ENCODE results near the gene KLHL10.

Gene KLHL10

GRCh38 chr17:41794540-41794975 is 43.1 kb upstream of the KLHL10 start:
- H4K20me1 ChIP-seq (ENCODE audit: insufficient read depth, low read length), result no peaks in the 10 kb centered on the region
- TF ChIP-seq EZH2 (optimal IDR thresholded peaks at IDR 0.05; ENCODE audit: low read depth, low read length) (no peak), EZH2phosphoT487 (IDR thresholded peaks at IDR 0.05; ENCODE audit: low read length) (no peak), CTCF (IDR thresholded peaks at IDR 0.05; ENCODE audit: low read length) (no peak)
- H3K27ac ChIP-seq (ENCODE audit: low read length), result no peak overlapping the region
- no peaks in the 10 kb centered on the region for H3F3A ChIP-seq (ENCODE audit: insufficient read depth, low read length)
- H3K4me3 ChIP-seq (ENCODE audit: low read length), result no peak overlapping the region
- no peaks in the 10 kb centered on the region for H3K27me3 ChIP-seq (replicated peaks; ENCODE audit: insufficient read depth, low read length)
- no peak overlapping the region for H3K9ac ChIP-seq (ENCODE audit: low read length)
- H2AFZ ChIP-seq (ENCODE audit: low read length), result no peak overlapping the region
- H3K4me1 ChIP-seq (ENCODE audit: low read length), result no peaks in the 10 kb centered on the region
- no peaks in the 10 kb centered on the region for H3K9me3 ChIP-seq (replicated peaks; ENCODE audit: insufficient read depth, low read length)
- no peak for DNase-seq
- H3K4me2 ChIP-seq (ENCODE audit: low read depth, low read length), result no peak overlapping the region
- no peaks in the 10 kb centered on the region for H3K36me3 ChIP-seq (replicated peaks; ENCODE audit: insufficient read depth, low read length)
- H3K79me2 ChIP-seq (ENCODE audit: low read length), result no peaks in the 10 kb centered on the region
- no peaks in the 10 kb centered on the region for H3K9me2 ChIP-seq (replicated peaks; ENCODE audit: insufficient read depth, low read length)

- no peaks in the 10 kb centered on the region for H3K9me2 ChIP-seq (replicated peaks; ENCODE audit: insufficient read depth, low read length)
- no peaks in the 10 kb centered on the region for H3K79me2 ChIP-seq (ENCODE audit: low read length)
- peaks cover 7% of the 10 kb centered on the region for H3K4me1 ChIP-seq (ENCODE audit: low read length)
- H3K36me3 ChIP-seq (replicated peaks; ENCODE audit: insufficient read depth, low read length), result no peaks in the 10 kb centered on the region
- no peak for DNase-seq
- no peaks in the 10 kb centered on the region for H3K9me3 ChIP-seq (replicated peaks; ENCODE audit: insufficient read depth, low read length)
- H3K4me2 ChIP-seq (ENCODE audit: low read depth, low read length), result no peak overlapping the region
- H3K9ac ChIP-seq (ENCODE audit: low read length), result no peak overlapping the region
- H3K27ac ChIP-seq (ENCODE audit: low read length), result no peak overlapping the region
- H3F3A ChIP-seq (ENCODE audit: insufficient read depth, low read length), result no peaks in the 10 kb centered on the region
- H3K4me3 ChIP-seq (ENCODE audit: low read length), result no peak overlapping the region
- no peak overlapping the region for H2AFZ ChIP-seq (ENCODE audit: low read length)
- no peaks in the 10 kb centered on the region for H3K27me3 ChIP-seq (replicated peaks; ENCODE audit: insufficient read depth, low read length)
- no peaks in the 10 kb centered on the region for H4K20me1 ChIP-seq (ENCODE audit: insufficient read depth, low read length)
- TF ChIP-seq EZH2 (optimal IDR thresholded peaks at IDR 0.05; ENCODE audit: low read depth, low read length) (no peak), CTCF (IDR thresholded peaks at IDR 0.05; ENCODE audit: low read length) (no peak), EZH2phosphoT487 (IDR thresholded peaks at IDR 0.05; ENCODE audit: low read length) (no peak)
These were observed 41.3 kb upstream of the KLHL10 start for GRCh38 chr17:41796121-41796895.

- Histone ChIP-seq H3K4me1 (ENCODE audit: low read length) (peaks cover 9% of the 10 kb centered on the region), H3K27me3 (replicated peaks; ENCODE audit: insufficient read depth, low read length) (no peaks in the 10 kb centered on the region), H3K4me2 (ENCODE audit: low read depth, low read length) (no peak overlapping the region), H3K9ac (ENCODE audit: low read length) (no peak overlapping the region), H3K9me3 (replicated peaks; ENCODE audit: insufficient read depth, low read length) (no peaks in the 10 kb centered on the region), H3K79me2 (ENCODE audit: low read length) (no peaks in the 10 kb centered on the region), H3K36me3 (replicated peaks; ENCODE audit: insufficient read depth, low read length) (no peaks in the 10 kb centered on the region), H3K9me2 (replicated peaks; ENCODE audit: insufficient read depth, low read length) (no peaks in the 10 kb centered on the region), H3K27ac (ENCODE audit: low read length) (no peak overlapping the region), H2AFZ (ENCODE audit: low read length) (no peak overlapping the region), H3F3A (ENCODE audit: insufficient read depth, low read length) (no peaks in the 10 kb centered on the region), H4K20me1 (ENCODE audit: insufficient read depth, low read length) (no peaks in the 10 kb centered on the region), H3K4me3 (ENCODE audit: low read length) (no peak overlapping the region)
- TF ChIP-seq EZH2phosphoT487 (IDR thresholded peaks at IDR 0.05; ENCODE audit: low read length), result no peak
- TF ChIP-seq EZH2 (optimal IDR thresholded peaks at IDR 0.05; ENCODE audit: low read depth, low read length), result no peak
- TF ChIP-seq CTCF (IDR thresholded peaks at IDR 0.05; ENCODE audit: low read length), result no peak
- DNase-seq, result no peak
These were observed 40.2 kb upstream of the KLHL10 start for GRCh38 chr17:41797377-41797776.
